CD4-positive, alpha-beta T cell (primary cell): ENCODE measurements around the gene ATP5F1C. TPM values are rescaled to one million over a fixed set of nuclear protein-coding genes. Genes with fewer than 3 reads are reported as not detected.

Source experiments
- ATAC-seq: fragments of 200-7000 bp; cut with Tn5 transposase; one replicate; pipeline ENCODE4 v1.10.0; 2022; ENCODE audit warnings: mild to moderate bottlenecking; ENCODE audit not compliant: poor library complexity
- CTCF ChIA-PET: fragments of 350-600 bp; sonication (Branson Sonifier 250); formaldehyde crosslinking; loops from one replicate; lab custom pipeline; 2021; ENCODE audit warnings: antibody characterized with exemption, inconsistent platforms; lab: Charles Lee
- POLR2A ChIA-PET: fragments of 350-600 bp; sonication (Branson Sonifier 250); formaldehyde crosslinking; loops from one replicate; lab custom pipeline; 2021; ENCODE audit warnings: antibody characterized with exemption, inconsistent platforms; lab: Charles Lee
- DNase-seq, 14 experiments: peaks; one replicate each; pipeline ENCODE4 v3.0.0-alpha.2; 2013 to 2020; ENCODE audit warnings: mixed read lengths in 2 of 14
- H3K27ac ChIP-seq, 2 donors: one replicate each; pipeline versions ENCODE4 v1.5.1 to v1.7.0; 2013; ENCODE audit warnings: low read length in 2 of 2, low read depth in 1 of 2, mild to moderate bottlenecking in 1 of 2
- H3K27me3 ChIP-seq, 2 experiments: 1 replicate in 1 of 2; 2 replicates in 1 of 2; pipeline versions ENCODE4 v1.6.1 to v1.7.0; 2013; ENCODE audit warnings: low read length in 2 of 2, control low read depth in 1 of 2, mild to moderate bottlenecking in 1 of 2, moderate library complexity in 1 of 2; ENCODE audit not compliant: insufficient read depth in 2 of 2, control insufficient read depth in 1 of 2
- H3K36me3 ChIP-seq: one replicate; pipeline ENCODE4 v1.6.1; 2013; ENCODE audit warnings: low read length, control low read depth; ENCODE audit not compliant: insufficient read depth
- H3K4me1 ChIP-seq: one replicate; pipeline ENCODE4 v1.6.1; 2013; ENCODE audit warnings: low read length, control low read depth; ENCODE audit not compliant: insufficient read depth
- H3K4me3 ChIP-seq: one replicate; pipeline ENCODE4 v1.5.1; 2013; ENCODE audit warnings: mild to moderate bottlenecking, low read length, moderate library complexity
- H3K9me3 ChIP-seq, 2 experiments: 1 replicate in 1 of 2; 2 replicates in 1 of 2; pipeline versions ENCODE4 v1.6.1 to v1.7.0; 2013; ENCODE audit warnings: low read length in 2 of 2, mild to moderate bottlenecking in 2 of 2, control low read depth in 1 of 2, moderate library complexity in 1 of 2; ENCODE audit not compliant: control insufficient read depth in 1 of 2, insufficient read depth in 1 of 2
- H3K27ac Mint-ChIP-seq: one replicate; pipeline ENCODE4 v1.8.0; 2020; ENCODE audit warnings: mixed read lengths
- H3K27me3 Mint-ChIP-seq: one replicate; pipeline ENCODE4 v1.8.0; 2021; ENCODE audit warnings: mixed read lengths
- H3K36me3 Mint-ChIP-seq: one replicate; pipeline ENCODE4 v1.8.0; 2021; ENCODE audit warnings: low read depth, mixed read lengths
- H3K4me1 Mint-ChIP-seq: one replicate; pipeline ENCODE4 v1.8.0; 2021; ENCODE audit warnings: low read depth, mixed read lengths
- H3K4me3 Mint-ChIP-seq: one replicate; pipeline ENCODE4 v1.8.0; 2020; ENCODE audit warnings: mild to moderate bottlenecking, mixed read lengths
- H3K9me3 Mint-ChIP-seq: one replicate; pipeline ENCODE4 v1.8.0; 2020; ENCODE audit warnings: mixed read lengths
- CTCF ChIP-seq: fragments of 200-600 bp; IDR thresholded peaks from one replicate; pipeline ENCODE4 v1.8.0; 2022; ENCODE audit warnings: antibody characterized with exemption, mild to moderate bottlenecking
- intact Hi-C, 2 experiments: fragments of 100-400 bp; cut with DNase I in 1 of 2; cut with micrococcal nuclease in 1 of 2; formaldehyde crosslinking; loops; one replicate each; pipeline versions ENCODE4 v1.15.1 to v1.9.0; 2023 to 2025; cut with DNase I, micrococcal nuclease
- total RNA-seq, 174 experiments: library from RNA in 2 of 174; stranded (reverse) in 2 of 174; gene quantifications; one replicate each; pipeline ENCODE4 v1.2.3 and lab custom pipeline; 2021 to 2026

ATP5F1C gene
- total RNA-seq, 2 experiments from 2014 or later: 111 TPM

DNA sequence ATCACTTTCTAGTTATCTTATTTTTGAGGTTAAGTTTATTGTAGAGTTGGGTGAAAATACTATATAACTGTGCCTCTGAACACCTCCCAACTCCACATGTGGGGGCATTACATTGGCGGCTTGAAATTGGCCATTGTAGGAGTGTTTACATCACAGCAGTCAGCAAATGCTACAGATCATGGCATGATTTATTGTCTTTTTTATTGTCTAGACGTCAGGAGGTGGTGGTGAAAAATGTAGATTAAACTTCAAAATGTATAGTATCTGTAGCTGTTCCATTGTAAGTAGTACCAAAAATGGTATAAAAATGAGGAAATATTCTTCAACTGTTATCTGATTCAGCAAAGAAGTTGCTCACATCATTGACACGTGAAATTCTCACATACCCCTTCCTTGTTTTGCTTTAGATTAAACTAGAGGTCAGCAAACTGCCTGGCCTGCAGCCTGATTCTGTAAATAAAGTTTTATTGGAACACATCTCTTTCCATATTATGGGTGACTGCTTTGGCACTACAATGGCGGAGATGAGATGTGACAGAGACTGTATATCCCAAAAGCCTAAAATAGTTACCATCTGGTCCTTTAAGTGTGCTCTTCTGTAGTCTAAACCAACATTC, 65.4 kb downstream of the ATP5F1C start:
- peaks cover 73% of the 10 kb centered on the region for H3K4me1 Mint-ChIP-seq
- Histone ChIP-seq H3K36me3 (no peaks in the 10 kb centered on the region), H3K4me1 (no peaks in the 10 kb centered on the region), H3K4me3 (no peak overlapping the region), H3K9me3 (no peaks in the 10 kb centered on the region), H3K27me3 (no peaks in the 10 kb centered on the region), H3K27ac (no peak overlapping the region)
- CTCF ChIA-PET: no interaction called here
- no peaks in the 10 kb centered on the region for H3K9me3 Mint-ChIP-seq
- POLR2A ChIA-PET: no interaction called here
- intact Hi-C loops: no loop called here
- no peak for ATAC-seq
- no peak for DNase-seq
- no peak overlapping the region for H3K4me3 Mint-ChIP-seq
- H3K27ac Mint-ChIP-seq: no peak overlapping the region
- no peaks in the 10 kb centered on the region for H3K27me3 Mint-ChIP-seq
- peaks cover 41% of the 10 kb centered on the region for H3K36me3 Mint-ChIP-seq
- TF ChIP-seq CTCF: no peak

GRCh38 chr10:7853890-7854289, 65.9 kb downstream of the ATP5F1C start:
- H3K27ac Mint-ChIP-seq: no peak overlapping the region
- intact Hi-C loops: no loop called here
- CTCF ChIA-PET: no interaction called here
- Histone ChIP-seq H3K27me3 (no peaks in the 10 kb centered on the region), H3K4me1 (no peaks in the 10 kb centered on the region), H3K36me3 (no peaks in the 10 kb centered on the region), H3K9me3 (peaks cover 0 to 4% of the 10 kb centered on the region in 2 experiments), H3K27ac (no peak overlapping the region), H3K4me3 (no peak overlapping the region)
- no peaks in the 10 kb centered on the region for H3K27me3 Mint-ChIP-seq
- H3K9me3 Mint-ChIP-seq: no peaks in the 10 kb centered on the region
- H3K36me3 Mint-ChIP-seq: peaks cover 45% of the 10 kb centered on the region
- H3K4me3 Mint-ChIP-seq: no peak overlapping the region
- POLR2A ChIA-PET: no interaction called here
- DNase-seq: no peak
- TF ChIP-seq CTCF: no peak
- no peak for ATAC-seq
- peaks cover 71% of the 10 kb centered on the region for H3K4me1 Mint-ChIP-seq

- DNase-seq (no peak), ATAC-seq (no peak)
- peaks cover 3% of the 10 kb centered on the region for H3K9me3 Mint-ChIP-seq
- Histone ChIP-seq H3K4me1 (no peaks in the 10 kb centered on the region), H3K27me3 (no peaks in the 10 kb centered on the region), H3K4me3 (no peak overlapping the region), H3K9me3 (peaks cover 0 to 8% of the 10 kb centered on the region in 2 experiments), H3K27ac (no peak overlapping the region), H3K36me3 (no peaks in the 10 kb centered on the region)
- peaks cover 67% of the 10 kb centered on the region for H3K4me1 Mint-ChIP-seq
- no peaks in the 10 kb centered on the region for H3K27me3 Mint-ChIP-seq
- CTCF ChIA-PET: no interaction called here
- H3K36me3 Mint-ChIP-seq: peaks cover 51% of the 10 kb centered on the region
- H3K27ac Mint-ChIP-seq: no peak overlapping the region
- intact Hi-C loops: no loop called here
- H3K4me3 Mint-ChIP-seq: no peak overlapping the region
- no peak for TF ChIP-seq CTCF
- POLR2A ChIA-PET: no interaction called here
Measured at GRCh38 chr10:7855205-7855604, 67.2 kb downstream of the ATP5F1C start.
